ENCODE data around the gene FOXD4L3.
"Not testable (repeated sequence)": the region's sequence is repeated elsewhere in the genome, so short reads cannot be mapped to it uniquely, and the experiment has no call there.

Gene FOXD4L3

GRCh38 chr9:68302567-68302966 is at the start of gene FOXD4L3:
Gene FOXD4L3 (plus strand): TSS chr9:68302867. CDS start chr9:68302952, 85 bp downstream.
- not testable (repeated sequence) for DNase-seq

GRCh38 chr9:68281041-68281440 is 21.6 kb upstream of the FOXD4L3 start:
- not testable (repeated sequence) for DNase-seq

DNA sequence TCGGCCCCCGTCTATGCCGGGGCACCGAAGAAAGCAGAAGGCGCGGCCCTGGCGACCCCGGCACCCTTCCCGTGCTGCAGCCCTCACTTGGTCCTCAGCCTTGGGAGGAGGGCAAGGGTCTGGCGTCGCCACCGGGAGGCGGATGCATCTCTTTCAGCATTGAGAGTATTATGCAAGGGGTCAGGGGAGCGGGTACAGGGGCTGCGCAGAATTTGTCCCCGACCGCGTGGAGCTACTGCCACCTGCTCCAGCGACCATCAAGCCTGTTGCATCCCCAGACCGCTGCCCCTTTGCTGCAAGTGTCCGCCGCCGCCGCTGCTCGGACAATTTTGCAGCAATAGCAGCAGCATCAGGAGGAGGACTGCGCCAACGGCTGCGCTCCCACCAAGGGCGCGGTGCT is 1.1 kb downstream of the FOXD4L3 start:
- not testable (repeated sequence) for DNase-seq

GRCh38 chr9:68304212-68304611 is 1.5 kb downstream of the FOXD4L3 start:
- DNase-seq, result not testable (repeated sequence)

DNA sequence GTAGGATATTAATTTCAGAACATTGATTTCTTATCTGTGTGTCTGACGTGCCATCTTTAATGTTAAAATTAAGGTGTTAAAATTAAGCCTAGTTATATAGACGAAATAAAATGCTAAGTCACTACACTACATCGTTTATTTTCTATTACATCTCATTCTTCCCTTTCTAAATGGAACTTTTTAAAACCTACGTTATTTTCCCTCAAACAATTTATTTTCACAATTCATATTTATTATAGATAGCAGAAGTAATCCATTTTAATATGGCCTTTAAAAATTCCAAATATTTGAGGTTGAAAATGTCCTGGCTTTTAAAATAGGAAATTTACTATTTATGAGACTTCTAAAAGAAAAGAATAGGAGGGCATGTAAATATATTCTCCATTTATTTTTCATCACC is 2.1 kb downstream of the FOXD4L3 start:
- not testable (repeated sequence) for DNase-seq

- not testable (repeated sequence) for DNase-seq
Observed at GRCh38 chr9:68305680-68306285, 3.1 kb downstream of the FOXD4L3 start.

DNA sequence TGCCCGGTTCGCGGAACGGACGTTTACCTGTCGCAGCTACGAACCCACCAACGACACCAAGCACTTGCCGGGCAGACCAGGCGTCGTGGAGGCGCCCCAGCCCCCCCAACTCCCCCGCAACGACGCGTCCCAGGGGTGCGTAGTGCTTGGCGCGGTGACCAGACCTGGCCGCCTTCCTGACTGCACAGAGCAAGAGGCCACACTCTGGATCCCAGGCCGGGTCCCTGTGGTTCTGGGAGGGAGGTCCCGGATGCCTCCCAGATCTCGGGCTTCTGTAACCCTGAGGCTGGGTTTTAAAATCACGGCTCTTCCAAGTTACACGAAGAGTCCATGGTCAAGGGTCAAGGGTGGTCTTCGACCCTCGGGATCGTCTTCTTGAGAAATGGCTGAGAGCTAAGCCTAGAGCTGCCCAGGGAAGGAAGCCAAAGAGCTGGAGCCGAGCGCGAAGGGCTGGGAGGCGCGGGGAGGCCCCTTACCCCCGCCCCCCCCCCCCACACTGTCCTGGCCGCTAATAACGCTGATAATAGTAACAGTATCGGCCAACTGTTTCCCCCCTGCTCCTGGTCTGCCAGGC is 3.8 kb downstream of the FOXD4L3 start:
- DNase-seq, result not testable (repeated sequence)

DNA sequence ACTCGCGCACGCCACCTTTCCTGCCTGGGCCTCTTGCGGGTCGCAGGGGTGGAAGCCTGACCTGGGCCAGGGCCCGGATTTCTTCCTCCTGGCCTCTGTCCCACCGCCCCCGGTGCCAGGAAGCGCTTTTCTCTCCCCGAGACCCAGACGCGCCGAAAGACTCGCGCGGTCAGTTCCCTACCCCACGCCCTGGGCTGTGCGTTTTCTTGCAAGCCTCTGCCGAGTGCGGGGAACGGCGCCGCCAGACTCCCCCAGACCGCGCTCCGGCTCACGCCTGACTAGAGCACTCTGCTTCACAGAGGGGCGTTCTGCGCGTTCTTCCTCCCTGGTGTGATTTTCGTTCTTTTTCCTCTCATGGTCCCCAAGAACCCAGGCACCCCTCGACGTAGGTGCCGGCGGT is 4.5 kb downstream of the FOXD4L3 start:
- DNase-seq, result not testable (repeated sequence)

DNA sequence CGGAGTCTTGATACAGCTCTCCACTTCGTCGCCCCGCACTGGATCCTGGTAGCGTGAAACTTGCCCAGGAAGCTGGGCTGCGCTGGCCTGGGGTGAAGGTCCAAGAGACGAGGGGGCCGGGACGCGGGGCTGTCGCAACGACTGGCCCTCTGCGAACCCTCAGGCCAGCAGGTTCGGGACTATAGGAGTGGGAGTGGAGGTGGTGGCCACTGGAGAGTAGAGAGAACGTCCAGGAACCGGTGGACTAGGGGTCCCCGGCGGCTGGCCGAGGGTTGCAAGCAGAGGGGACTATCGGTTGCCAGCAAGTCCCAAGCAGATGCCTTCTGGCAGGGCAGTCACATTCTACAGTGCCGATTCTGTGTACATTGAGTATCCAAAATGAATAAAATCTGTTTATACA is 5.0 kb downstream of the FOXD4L3 start:
- DNase-seq, result not testable (repeated sequence)

GRCh38 chr9:68311208-68311607 is 8.5 kb downstream of the FOXD4L3 start:
- not testable (repeated sequence) for DNase-seq

- DNase-seq, result not testable (repeated sequence)
Observed at GRCh38 chr9:68318209-68318608, 15.5 kb downstream of the FOXD4L3 start.

GRCh38 chr9:68323749-68324148 is 21.1 kb downstream of the FOXD4L3 start:
- not testable (repeated sequence) for DNase-seq

- not testable (repeated sequence) for DNase-seq
Observed at GRCh38 chr9:68324518-68324917, 21.9 kb downstream of the FOXD4L3 start.

GRCh38 chr9:68329106-68329505 is 26.4 kb downstream of the FOXD4L3 start:
- DNase-seq, result not testable (repeated sequence)

DNA sequence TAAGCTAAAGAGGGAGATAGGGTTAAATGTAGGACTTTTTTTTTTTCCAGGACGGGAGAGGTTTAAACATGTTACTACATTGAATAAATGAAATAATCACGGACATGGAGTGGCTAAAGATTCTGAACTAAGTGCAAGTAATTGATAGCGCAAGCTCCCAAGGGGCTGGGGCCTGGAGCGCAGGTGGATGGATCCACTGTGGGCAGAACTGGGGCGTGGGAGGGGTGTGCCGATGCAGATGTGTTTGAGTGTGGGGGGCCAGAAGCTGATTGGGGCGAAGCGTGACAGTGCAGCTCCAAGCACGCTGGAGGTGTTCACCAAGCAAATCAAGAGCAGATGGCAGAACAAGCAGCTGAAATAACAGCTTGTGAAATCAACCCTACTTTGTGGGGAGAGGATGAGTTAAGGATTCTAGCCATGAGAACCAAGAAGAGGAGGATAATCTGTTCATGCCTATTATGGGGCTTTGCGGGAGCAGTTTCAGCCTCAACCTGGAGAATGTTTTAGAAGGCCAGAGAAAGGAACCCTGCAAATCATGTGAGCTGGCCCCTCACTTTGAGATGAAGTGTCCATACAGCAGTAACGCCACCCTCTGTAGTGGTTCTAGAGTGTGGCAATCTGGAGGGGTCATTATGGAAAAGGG is 28.0 kb downstream of the FOXD4L3 start:
- not testable (repeated sequence) for DNase-seq

- not testable (repeated sequence) for DNase-seq
Observed at GRCh38 chr9:68332122-68332521, 29.5 kb downstream of the FOXD4L3 start.

GRCh38 chr9:68335935-68336334 is 33.3 kb downstream of the FOXD4L3 start:
- not testable (repeated sequence) for DNase-seq

GRCh38 chr9:68336639-68337339 is 34.1 kb downstream of the FOXD4L3 start:
- DNase-seq, result not testable (repeated sequence)

DNA sequence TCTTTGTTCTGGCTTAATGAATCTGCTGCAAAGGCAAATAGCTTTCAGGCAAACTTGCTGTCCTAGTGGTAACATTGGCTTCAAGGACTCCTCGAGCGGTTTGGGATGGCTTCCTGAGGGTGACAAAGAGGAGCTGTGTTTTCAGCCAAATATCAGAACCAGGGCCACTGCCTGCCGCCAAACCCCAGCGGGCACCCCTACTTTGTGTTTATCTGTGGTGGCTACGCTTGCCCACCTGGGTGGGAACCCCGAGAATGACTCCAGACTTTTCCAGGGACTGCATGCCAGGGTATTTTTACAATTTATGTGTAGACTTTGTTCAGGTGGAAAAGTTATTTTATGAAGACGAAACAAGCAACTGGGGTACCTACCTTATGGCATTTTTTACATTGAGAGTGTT is 35.3 kb downstream of the FOXD4L3 start:
- not testable (repeated sequence) for DNase-seq

DNA sequence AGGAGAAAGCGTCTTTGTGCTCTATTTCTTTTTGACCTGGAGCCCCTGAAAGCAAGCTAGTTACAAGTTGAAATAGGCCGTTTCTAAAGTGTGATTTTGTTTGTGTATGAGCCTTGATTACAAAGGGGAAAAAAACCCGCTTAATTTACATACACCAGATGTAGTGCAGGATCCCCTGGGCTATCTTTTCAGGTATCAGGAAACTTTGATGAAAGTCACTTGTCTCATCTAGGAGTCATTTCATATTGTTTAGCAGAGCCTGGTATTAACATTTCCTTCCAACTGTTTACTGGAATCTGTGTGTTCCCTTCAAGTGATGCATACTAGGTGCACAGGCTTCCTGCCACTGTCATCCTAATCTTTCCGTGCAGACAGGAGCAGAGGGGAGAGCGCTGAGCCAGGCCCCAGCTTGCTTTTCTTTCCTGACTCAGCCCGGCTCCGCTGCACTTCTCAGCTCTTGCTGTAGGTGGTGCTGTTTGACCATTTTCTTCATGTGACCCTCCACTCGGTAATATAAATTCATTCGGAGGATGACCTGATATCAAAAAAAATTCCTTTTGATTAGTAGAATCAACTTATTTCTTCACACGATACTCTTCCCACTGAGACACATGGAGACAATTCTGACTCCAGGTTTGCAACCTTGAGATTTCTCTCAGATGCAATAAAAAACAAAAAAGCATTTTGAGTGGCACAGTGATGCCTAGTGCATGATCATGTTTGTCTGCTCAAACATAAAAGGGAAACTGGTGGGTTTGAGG is 39.8 kb downstream of the FOXD4L3 start:
- DNase-seq, result not testable (repeated sequence)

DNA sequence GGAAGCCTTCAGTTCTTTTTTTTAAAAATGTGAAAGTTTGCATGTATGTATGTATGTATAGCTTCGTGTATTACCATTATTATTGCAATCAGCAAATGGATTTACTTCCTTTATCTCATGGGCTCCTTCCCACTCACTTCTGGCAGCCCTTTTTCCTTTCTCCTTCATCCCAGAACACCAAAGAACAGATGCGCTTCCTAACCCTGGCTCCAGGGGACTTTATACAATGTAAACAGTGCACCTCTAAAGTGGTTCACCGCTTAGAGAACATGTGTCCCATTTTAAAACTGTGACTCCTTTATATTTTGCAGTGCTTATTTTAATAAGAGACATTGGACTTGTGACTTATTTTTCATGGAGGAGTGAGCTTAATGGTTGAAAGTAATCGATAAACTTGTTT is 40.6 kb downstream of the FOXD4L3 start:
- not testable (repeated sequence) for DNase-seq

DNA sequence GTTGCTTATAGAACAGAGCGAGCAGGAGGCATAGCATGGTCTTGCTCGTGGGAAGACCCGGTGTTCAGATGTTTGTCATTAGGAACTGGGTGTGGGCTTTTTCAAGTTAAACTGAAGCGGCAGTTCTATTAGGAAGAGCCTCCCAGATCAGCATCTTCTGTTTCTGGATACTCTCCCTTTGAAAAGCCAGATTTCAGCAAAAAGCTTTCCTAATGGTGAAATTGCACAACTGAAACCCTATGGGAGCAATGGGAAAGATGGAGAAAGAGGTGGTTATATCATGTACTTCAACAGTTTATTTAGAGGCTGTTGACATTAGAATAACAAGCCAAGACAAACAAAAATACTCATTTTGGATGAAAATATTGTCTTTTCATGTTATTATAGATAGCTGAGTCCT is 41.3 kb downstream of the FOXD4L3 start:
- not testable (repeated sequence) for DNase-seq

- not testable (repeated sequence) for DNase-seq
Observed at GRCh38 chr9:68351689-68352088, 49.0 kb downstream of the FOXD4L3 start.

All from activated effector memory CD4-positive, alpha-beta T cell treated with Interleukin-2 at 50 U/mL for 16 hours (primary cell).